GM21528 (cell line): Measurements from ENCODE around the gene GABBR2.

Experiments used
- ATAC-seq: cut with Tn5 transposase; IDR thresholded peaks from one replicate; pipeline ENCODE4 v1.9.1; 2021; ENCODE audit warnings: mild to moderate bottlenecking, moderate library complexity; ENCODE audit not compliant: unreplicated experiment, low FRiP score

The GABBR2 gene

DNA sequence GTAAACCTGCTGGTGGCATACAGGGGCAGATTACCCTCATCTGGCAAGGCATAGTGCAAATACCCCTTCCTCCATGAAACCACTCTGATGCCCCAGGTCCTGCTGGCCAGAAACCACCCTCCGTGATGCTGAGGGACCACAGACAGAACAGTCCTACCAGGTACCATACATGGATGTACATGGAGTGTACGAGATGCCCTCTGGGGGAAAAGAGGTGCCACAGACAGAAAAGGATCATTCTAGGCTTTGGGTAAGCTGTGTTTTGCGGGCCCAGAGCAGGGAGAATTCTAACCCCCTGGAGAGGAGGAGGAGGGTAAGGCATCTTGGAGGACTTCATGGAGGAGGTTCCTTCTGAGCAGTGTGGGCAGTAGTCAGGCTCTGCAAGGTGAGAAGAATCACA, 68.3 kb downstream of the GABBR2 start:
- ATAC-seq = no peak

DNA sequence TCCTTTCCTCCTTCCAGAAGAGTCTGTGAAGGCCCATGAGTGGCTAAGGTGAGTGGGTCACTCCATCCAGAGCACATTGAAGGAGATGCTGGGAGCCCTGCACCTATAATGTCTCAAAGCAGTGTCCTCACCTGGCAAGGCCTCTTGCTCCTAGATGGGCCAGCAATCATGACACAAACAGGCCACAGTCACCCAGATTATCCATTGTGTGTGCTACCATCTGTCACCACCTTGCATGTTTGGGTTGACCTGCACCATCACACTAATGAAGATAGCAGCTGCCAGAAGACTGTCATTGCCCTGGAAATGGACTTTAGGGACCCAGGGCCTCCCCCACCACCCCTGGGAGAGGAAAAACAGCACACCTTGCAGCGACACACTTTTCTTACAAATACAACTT, 69.6 kb downstream of the GABBR2 start:
- no peak for ATAC-seq

DNA sequence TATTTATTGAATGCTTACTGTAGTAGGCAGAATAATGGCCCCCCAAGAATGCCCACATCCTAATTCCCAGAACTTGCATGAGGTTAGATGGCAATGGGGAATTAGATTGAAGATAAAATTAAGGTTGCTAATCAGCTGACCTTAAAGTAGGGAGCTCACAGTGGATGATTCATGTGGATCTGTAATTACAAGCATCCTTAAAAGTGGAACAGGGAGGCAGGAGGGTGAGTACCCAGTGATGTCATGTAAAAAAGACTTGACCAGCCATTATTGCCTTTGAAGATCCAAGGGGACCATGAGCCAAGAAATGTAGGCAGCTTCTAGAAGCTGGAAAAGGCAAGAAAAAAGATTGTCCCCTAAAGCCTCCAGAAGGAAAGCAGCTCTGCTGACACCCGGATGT, 71.4 kb downstream of the GABBR2 start:
- ATAC-seq = no peak

DNA sequence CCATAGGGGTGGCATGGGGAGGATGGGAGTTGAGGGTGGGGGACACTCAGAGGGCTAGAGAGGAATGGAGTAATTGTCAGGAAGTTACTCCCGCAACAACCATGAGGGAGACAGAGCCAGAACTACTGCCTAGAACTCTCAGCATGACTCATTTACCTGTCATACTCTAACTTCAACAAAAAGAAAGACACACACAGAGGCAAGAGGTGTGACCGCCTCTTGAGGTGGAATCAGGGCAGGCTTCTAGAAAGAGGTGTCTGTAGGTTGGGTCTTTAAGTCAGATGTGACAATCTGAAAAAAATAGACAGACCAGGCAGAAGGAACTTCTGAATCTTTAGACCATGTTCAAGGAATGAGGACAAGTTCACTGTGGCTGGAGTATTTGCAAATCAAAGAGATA, 73.4 kb downstream of the GABBR2 start:
- no peak for ATAC-seq

DNA sequence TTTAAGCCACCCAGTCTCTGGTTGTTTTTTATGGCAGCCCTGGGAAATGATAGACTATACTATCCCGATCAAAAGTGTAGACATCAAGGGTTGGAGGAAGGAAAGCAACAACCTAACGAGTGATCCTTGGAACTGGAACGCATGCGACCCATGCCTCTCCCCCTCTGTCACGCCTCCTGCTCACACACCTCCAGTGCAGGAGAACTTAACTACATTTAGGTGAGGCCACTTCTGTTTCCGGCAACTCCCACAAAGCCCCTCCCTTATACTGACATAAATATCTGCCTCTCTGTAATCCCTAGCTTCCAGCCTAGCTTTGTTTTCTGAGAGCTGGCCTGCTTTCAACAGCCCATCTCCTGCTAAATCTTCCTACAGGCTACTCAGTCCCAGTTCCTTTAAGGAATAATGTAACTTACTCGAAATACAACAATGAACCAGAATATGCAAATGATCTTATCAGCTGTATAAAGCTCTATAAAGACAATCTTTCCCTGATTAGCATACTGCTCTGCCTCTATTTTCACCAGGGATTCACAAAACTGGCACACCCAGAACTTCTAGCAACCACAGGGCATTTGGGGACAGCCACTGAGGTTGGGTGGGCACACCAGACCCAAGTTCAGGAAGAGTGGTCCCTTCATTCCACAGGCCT, 73.9 kb downstream of the GABBR2 start:
- no peak for ATAC-seq

DNA sequence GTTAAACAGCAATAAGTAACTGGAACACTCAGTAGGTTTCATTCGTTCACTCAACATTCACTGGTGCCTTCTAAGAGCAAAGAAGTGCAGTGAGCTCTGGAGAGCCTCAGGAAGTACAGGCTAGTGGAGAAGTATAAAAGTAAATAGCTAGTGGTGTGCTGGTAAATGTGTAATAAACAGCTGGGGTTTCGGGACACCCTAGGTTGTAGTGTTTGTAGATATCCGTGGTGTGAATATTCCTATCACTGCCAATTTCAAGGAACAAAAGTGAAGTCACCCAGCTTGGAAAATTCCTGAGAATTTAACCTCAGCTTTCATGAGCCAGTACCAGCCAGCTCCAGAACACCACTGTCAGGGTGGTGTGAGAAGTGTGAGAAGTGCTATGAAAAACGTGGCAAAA, 75.9 kb downstream of the GABBR2 start:
- ATAC-seq = no peak

DNA sequence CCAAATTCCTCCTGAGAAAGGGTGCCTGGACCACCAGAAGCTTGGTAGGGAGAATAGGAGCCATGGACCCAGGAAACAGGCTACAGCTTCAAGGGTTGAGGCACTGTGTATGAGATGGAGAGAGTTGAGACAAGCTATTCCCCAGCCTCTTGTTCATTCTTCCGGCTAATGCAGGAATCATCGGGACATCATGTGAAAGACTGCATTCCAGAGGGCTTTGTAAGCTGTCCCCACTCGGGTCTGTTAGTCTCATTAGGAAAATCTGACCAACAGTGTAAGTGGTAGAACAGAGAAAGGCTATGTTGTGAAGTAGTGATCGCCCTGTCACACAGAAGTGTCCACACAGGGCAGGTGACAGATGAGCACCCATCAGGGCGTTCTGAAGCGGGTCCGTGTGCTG, 81.4 kb downstream of the GABBR2 start:
- ATAC-seq = no peak

DNA sequence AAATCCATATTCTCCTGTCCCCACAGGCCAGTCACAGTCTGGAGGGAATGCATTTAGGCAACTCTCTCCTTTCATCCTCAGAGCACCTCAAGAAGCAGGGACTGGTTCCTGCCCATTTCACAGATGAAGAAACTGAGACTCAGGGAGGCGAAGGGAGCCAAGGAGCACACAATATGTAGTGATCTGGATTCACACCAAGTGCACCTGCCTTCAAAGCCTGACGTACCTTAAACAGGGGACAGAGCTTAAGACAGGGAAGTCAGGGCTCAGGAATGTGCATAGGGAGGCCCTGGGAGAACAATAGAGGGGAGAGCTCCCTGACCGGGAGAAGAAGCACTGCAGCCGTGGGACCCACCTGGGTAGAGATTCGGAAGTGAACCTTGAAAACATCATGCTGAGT, 83.0 kb downstream of the GABBR2 start:
- no peak for ATAC-seq

DNA sequence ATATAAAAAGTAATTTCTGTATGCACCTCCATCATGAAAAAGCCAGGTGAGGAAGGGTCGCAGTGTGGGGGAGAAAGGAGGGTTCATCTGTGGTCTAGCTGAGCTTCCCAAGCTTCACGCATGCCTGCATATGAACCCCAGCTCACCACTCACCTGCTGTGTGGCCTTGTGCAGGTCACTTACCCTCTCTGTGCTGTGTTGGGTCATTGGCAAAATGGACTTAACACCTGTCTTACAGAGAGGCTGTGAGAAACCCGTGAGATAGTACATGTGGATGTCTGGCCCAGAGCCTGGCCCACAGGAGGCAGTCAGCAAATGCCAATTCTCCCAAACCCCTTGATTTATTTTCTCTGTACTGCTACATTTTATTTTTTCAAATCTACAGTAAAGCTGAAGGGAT, 88.9 kb downstream of the GABBR2 start:
- ATAC-seq = no peak

DNA sequence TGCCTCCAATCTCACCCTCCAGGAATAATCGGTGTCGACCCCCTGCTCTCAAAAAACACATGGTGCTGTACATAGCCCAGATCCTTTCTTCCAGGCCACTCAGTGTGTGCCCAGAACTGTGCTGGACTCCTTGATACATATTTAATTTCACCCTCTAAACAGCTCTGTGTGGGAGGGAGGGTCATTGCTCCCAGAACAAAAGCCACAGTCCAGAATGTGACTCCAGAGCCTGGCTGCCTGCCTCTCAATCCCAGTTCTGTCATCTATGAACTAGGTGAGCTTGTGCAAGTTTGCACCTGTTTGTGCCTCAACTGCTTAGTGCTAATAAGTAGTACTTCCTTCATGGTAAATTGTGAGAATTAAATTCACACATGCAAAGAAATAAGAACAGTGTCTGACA, 93.1 kb downstream of the GABBR2 start:
- ATAC-seq = no peak

DNA sequence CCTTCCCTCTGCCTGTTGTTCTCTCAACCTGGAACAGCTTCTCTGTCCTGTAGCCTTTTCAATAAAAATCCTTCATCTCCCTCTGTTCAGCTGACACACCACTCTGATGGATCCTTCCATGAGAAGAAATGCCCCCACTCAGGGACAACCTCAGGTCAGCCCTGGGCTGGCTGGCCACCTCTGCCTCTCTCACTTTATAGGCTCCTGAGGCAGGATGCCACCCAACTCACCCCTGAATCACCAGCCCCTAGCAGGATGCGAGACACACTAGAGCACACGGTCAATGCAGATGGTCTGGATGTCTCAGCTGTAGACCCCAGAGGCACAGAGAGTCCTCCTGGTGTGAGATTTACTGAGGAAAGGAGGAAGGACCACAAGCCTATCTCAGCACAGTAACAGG, 93.8 kb downstream of the GABBR2 start:
- no peak for ATAC-seq

DNA sequence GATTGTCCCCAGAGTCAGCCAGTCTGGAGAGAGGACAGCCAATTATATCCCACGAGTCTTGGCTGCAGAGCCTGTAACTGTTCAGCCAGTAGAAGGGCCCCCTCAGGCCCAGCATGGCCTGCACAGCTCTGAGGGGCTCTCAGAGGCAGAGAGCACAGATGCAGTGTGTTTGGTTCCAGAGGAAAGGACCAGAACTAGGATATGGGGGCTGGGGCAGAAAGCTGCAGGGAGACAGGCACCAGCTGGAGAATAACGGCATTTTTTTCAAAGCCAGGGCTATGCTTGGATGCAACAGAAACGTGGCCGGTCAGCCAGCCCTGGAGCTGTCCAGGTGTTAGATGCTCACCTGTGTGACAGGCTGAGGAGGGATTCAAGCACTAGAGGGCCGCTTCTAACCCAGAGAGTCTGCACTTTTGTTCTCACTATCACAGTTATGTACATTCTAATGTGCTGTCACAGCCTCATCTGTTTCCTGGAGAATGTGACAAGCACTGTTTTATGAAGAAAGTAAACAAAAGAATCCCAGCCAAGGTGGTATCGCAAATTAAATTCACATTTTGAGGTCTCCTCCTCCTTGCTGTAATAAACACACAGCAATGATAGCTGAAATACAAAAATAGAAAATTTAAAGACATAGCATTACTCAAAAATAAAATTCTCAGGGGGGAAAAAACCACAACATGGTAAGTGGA, 96.5 kb downstream of the GABBR2 start:
- ATAC-seq = no peak

DNA sequence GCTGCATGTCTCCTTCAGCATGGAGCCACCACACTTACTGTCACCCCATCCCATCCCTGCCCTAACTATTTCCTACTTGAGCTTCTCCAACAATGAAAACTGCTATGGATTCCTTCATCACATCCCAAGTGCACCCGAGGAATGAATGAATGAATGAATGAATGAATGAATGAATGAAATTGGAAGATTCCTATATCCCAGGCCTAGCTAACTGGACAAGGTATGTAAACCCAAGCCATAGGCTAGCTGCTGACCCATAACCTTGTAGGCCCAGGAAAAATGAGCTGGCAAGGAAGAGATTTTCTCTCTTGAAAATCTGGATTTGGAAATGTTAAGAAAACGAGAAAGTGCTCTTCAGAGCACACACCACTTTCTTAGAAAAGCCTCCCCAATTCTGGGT, 97.4 kb downstream of the GABBR2 start:
- ATAC-seq = no peak

DNA sequence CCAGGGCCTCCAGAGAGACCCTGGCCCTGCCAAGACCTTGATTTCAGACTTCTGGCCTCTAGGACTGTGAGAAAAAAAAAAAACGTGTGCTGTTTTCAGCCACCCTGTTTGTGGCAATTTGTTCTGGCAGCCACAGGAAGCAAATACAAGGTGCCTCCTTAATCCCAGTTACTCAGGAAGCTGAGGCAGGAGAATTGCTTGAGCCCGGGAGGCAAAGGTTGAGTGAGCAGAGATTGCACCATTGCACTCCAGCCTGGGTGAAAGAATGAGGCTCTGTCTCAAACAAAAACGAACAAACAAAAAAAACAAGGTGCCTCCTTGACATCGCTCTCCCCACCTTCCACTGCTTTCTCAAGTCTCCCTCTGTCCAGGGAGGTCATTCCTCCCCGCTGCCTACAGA, 98.0 kb downstream of the GABBR2 start:
- no peak for ATAC-seq

DNA sequence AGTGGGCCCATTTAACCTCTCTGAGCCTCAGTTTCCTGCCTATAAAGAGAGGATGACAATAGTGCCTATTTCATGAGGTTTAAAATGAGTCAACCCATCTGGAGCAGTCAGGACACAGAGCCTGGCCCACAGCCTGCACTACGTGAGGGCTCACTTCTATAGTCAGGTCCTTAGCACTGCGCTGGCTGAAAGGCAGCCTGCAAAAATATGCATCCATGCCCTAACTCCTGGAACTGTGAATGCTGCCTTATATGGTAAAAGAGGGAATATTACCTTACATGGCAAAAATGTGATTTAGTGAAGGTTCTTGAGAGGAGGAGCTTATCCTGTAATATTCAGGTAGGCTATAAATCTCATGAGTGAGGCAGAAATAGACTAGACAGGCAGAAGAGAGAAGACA, 98.5 kb downstream of the GABBR2 start:
- ATAC-seq = no peak

DNA sequence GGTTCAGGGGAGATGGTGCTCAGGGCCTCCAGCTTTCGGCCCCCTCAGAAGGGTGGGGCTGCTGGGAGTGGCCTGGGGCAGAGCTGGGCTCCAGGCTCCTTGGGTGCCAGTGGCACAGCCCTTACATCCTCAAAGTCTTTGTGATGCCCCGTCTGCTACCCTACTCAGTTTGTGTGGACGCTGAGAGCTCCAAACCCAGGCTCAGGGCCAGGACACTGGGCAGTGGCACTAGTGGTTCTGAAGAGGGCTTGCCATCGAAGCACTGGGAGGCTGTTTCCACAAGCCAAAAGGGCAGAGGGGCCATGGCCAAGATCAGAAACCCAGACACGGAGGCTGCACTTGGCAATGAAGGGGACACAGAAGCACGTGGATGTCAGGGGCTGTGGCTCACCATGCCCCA, 99.1 kb downstream of the GABBR2 start:
- no peak for ATAC-seq

DNA sequence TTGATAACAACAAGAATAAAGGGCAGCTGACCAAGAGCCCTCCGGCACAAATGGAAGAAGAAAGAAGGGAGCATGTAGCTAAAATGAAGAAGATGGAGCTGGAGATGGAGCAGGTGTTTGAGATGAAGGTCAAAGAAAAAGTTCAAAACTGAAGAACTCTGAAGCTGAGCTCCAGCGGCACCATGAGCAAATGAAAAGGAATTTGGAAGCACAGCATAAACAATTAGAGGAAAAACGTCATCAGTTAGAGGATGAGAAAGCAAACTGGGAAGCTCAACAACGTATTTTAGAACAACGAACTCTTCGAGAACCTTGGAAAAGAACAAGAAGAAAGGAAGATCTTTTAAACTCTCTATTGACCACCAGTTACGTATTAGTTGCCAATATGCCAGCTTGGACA, 100.9 kb downstream of the GABBR2 start:
- ATAC-seq = no peak

DNA sequence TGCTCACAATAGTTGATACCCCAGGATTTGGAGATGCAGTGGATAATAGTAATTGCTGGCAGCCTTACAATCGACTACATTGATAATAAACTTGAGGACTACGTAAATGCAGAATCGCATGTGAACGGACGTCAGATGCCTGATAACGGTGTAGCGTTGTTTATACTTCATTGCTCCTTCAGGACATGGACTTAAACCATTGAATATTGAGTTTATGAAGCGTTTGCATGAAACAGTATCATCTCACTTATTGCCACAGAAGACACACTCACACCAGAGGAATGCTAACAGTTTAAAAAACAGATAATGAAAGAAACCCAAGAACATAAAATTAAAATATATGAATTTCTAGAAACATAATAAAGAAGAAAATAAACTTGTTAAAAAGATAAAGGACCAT, 101.6 kb downstream of the GABBR2 start:
- ATAC-seq = no peak

DNA sequence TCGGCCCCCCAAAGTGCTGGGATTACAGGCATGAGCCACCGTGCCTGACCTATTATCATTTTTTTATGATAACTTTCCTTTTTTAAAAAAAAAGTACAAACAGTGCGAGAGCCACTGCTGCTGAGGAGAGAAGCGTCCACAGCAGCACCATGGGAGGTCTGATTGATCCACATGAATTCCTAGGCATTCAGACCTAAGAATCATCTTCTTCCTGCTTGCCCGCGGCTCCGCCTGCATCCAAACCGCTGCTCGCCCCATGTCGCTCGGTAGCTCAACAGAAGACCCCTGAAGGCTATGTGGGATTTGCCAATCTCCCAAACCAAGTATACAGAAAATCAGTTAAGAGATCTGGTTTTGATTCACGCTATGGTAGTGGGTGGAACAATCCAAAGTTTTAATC, 102.0 kb downstream of the GABBR2 start:
- no peak for ATAC-seq

DNA sequence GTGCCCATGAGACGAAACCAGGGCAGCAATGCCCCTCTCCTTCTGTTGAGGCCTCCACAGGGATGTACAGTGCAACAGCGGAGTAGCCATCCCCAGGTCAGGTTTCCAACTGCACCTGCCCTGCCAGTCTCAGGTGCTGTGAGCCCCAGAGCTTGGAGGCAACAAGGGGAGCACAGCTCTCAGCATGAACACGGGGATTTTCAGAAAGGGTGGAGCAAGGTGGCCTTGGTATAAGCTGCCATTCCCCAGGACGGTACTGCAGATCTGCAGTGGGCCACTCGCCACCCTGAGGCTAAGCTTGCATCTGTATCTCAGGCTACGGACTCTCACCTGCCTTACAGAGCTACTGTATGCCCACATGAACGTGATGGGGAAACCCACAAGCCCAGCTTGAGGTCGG, 103.6 kb downstream of the GABBR2 start:
- no peak for ATAC-seq

DNA sequence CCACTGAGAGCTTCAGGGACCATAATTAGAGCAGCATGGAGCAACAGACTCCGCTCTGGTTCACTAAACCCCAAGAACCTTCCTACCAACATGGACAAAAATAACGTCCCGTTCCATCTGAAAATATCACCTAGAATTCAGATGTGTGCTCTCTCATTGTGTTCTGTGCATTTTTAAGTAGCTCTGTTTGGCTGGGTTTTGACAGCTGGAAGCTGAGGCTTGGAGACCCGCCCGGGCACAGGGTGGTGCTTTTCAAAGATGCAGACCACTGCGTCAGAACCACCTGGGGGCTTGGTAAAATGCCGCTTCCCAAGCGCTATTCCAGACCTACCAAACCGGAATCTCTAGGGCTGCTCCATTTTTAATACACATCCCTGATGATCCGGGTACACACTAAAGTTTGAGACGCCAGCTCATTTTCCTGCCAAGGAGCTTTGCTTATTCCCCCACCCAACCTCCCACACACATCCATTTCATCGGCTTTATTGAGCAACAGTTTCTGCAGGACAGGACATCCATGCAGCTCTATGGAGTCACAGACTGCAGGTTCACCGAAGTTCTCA, 104.8 kb downstream of the GABBR2 start:
- no peak for ATAC-seq

DNA sequence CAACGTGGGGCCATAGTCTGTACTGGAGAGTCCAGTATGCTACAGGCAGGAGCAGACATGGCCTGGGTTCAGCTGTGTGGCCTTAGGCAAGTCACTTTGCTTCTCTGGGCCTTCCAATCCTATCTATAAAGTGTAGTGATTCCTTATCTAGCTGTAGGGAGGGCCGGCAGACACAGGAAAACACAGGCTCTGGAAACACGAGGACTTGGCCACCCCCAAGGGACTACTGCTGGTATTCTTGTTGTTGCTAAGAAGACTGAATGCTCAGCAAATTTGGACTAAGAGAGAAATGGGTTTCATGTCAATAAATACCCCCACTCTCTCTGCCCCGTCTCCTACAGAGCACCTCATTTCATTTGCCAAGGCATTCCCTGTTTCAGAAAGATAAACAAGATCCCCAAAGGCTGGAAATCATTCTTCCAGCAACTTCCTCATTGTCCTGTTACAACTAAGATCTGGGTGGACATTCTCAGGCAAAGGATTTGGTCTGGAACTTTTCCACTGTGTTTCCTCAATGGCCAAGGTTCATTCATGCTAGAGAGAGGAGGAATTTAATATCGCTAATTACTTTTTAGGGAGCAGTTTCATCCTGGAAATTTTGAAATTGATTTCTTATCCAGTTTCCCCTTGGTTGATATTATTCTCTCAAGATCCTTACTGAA, 105.8 kb downstream of the GABBR2 start:
- ATAC-seq = no peak
